Astrocyte of the spinal cord (primary cell): ENCODE measurements around the gene MTFR1L.

Experiments
- DNase-seq: peaks from one replicate; pipeline ENCODE4 v3.0.0; 2011; ENCODE audit warnings: low read depth, low spot score
- H3K4me3 ChIP-seq: 2 replicates; pipeline ENCODE4 v1.5.1; 2011; ENCODE audit warnings: low read depth, mild to moderate bottlenecking, low read length, moderate library complexity
- in situ Hi-C: cut with HindIII; loops from 2 replicates; pipeline ENCODE4 v1.10.0; 2017; ENCODE audit warnings: low sequenced_read_pairs
- TF ChIP-seq, protein P1 (sequence below): IDR thresholded peaks from 2 replicates; pipeline ENCODE4 v1.5.1; 2012; ENCODE audit warnings: low read depth, mild to moderate bottlenecking, low read length, inconsistent platforms

The MTFR1L gene

DNA sequence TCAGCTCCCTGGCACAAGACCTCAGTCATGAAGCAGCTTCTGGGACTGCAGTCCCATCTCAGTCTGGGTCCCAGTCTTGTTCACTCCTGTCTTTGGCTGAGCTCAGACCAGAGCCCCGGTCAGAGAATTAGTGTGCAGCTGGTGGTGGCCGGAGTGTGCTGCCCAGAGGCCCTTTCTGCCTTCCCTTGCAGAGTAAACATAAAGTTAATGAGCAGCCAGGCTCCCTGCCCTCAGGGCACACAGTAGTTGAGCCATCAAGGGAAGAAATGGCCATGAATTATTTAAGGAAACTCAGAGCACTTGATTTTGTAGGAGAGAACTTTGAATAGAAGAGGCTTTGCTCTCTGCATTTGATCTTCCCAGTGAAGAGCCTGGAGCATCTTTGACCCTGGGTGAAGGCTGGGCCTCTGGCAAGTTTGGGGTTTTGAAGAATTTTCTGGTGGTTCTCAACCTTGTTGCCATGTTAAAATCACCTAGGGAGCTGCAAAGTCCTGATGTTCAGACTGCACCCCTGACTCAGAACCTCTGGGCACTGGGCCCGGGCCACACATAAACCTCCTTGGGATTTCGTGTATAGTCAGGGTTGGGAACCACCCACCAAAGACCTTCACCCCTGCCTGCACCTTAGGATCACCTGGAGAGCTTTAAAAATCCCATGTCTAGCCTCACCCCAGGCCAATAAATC, 46.2 kb upstream of the MTFR1L start:
- DNase-seq: no peak
- in situ Hi-C loops: no loop called here
- H3K4me3 ChIP-seq: no peak overlapping the region
- TF ChIP-seq, protein P1, sequence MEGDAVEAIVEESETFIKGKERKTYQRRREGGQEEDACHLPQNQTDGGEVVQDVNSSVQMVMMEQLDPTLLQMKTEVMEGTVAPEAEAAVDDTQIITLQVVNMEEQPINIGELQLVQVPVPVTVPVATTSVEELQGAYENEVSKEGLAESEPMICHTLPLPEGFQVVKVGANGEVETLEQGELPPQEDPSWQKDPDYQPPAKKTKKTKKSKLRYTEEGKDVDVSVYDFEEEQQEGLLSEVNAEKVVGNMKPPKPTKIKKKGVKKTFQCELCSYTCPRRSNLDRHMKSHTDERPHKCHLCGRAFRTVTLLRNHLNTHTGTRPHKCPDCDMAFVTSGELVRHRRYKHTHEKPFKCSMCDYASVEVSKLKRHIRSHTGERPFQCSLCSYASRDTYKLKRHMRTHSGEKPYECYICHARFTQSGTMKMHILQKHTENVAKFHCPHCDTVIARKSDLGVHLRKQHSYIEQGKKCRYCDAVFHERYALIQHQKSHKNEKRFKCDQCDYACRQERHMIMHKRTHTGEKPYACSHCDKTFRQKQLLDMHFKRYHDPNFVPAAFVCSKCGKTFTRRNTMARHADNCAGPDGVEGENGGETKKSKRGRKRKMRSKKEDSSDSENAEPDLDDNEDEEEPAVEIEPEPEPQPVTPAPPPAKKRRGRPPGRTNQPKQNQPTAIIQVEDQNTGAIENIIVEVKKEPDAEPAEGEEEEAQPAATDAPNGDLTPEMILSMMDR: no peak

DNA sequence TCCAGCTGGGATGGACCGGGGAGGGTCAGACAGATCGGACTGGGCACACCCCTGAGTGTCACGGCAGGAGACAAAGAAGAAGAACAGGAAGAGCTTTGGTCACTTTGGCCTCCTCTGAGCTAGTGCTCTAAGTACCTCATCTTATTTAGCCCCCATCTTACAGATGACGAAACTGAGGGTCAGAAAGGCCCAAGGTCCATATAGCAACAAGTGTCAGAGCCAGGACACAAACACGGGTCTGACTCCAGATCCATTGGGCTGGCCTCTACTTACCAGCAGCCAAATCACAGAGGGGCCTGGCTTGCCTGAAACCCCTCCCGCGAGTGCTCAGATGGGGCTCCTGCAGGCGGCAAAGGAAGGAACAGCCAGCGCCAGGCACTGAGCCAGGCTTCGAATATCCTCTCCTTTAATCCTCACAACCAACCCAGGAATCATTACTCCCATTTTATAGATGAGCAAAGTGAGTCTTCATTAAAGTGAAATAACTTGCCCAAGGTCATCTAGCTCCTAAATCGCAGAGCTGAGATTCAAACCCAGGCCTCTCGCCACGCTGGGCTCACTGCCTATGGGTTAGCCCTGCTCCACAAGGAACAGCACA, 45.4 kb upstream of the MTFR1L start:
- H3K4me3 ChIP-seq: no peak overlapping the region
- in situ Hi-C loops: no loop called here
- TF ChIP-seq, protein P1: no peak
- no peak for DNase-seq

DNA sequence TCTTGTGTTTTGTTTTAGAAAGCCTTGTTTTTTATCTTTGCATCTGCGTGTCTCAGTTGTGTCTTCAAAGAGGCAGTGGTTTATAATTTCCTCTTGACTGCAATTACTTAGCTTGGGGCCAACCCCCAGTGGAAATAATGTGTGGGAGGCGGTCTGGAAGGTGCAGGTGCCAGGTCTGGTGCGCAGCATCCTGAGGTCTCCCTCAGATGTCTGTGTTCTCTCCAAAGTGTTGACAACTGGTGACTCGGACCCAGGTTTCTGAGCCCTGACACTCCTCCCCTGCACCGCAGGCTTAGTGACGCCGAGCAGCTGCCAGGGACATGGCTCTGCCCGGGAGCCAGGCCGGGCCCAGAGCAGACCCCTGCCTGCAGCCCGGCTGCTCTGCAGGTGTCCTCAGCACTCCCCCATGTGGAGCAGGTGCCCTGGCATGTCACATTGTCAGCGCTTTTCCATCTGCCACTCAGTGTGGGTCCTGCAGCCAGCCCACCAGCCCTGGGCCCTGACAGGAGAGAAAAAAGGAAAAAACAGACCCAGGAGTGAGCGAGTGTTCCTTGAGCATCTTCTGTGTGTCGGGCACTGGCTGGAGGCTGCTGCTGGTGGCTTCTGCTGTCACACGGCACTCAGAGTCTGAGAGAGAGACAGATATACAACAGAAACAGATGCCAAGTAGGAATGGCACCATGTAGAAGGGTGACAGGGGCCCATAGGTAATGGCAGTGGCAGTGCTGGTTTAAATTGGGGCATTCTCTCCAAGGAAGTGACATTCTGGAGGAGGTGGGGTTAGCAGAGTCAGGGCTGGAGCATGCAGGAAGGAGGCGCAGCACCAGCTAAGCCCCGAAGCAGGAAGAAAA, 44.6 kb upstream of the MTFR1L start:
- in situ Hi-C loops: no loop called here
- no peak overlapping the region for H3K4me3 ChIP-seq
- DNase-seq: no peak
- TF ChIP-seq, protein P1: no peak

DNA sequence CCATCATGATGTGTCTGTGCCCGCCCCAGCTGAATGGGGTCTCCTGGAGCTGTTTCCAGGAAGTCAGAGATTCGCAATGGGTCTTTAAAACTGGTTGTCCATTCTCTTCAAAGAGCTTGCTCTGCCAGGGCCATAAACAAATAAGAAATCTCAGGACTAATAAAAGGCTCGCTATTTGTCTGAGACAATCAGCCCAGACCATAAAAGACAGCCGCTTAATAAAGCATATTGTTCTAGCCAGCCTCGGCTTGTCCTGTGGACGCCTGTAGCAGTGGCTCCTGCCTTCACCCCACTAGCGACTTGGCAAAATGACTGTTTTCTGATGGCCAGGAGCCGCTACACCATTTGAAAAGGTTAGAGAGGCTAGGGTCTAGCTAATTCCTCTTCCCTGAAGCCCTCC, 40.4 kb upstream of the MTFR1L start:
- in situ Hi-C loops: no loop called here
- TF ChIP-seq, protein P1: no peak
- no peak for DNase-seq
- H3K4me3 ChIP-seq: no peak overlapping the region

DNA sequence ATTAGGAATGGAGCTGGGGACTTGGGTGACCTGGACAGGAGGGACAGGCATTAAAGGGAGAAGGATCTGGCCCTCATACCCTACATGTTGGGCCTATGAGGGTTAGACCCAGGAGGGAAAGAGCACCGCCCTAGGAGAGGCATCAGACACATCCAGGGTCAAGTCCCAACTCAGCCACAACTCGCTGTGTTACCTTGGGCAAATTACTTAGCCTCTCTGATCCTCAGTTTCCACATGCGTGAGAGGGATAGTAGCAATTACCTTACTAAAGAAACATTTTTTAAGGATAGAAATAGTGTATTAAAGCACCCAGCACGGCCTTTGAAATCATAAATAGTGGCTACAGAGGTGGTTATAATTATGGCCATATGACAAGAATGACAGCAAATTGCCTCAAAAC, 39.9 kb upstream of the MTFR1L start:
- in situ Hi-C loops: no loop called here
- TF ChIP-seq, protein P1: no peak
- no peak for DNase-seq
- H3K4me3 ChIP-seq: no peak overlapping the region

DNA sequence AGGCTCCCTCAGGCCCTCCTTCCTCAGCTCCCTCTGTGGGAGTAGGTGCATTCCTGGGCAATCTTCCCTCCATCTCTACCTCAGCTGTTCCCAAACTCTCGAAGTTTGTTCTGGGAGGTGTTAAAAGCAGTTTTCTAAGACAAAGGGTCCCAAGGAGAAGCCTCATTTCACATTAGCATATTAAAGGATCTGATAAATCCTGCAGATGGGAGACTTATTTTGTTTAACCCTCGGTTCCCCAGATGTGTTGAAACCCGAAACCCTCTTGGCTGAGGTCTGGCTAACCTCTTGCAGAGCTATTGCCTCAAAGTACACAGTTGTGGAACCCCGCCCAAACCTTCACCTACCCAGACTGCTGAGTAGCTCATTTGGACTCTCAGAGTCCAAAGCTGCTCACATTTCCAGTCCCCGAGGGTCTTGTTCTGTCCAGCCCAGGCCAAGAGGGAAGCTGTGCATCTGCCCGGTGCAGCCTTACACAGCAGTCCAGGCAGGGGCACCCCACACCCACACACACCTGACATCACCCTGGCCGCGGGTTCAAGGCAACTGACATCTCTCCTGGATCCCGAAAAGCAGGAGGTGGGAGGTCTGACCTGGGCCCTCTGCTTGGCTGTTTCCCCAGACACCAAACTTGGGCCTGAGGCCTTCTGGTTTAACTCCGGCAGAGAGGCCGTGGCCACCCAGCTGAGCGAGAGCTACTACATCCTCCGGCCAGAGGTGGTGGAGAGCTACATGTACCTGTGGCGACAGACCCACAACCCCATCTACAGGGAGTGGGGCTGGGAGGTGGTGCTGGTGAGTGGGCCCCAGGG, 39.2 kb upstream of the MTFR1L start:
- TF ChIP-seq, protein P1: no peak
- in situ Hi-C loops: no loop called here
- no peak overlapping the region for H3K4me3 ChIP-seq
- no peak for DNase-seq
